ENCODE measurements around the gene PLD5.

PLD5 gene

GRCh38 chr1:242240691-242241090, 283.8 kb downstream of the PLD5 start:
- Histone ChIP-seq H3K36me3 (ENCODE audit: control insufficient read depth, insufficient read depth, low read length) (no peaks in the 10 kb centered on the region), H3K4me3 (ENCODE audit: low read depth, low read length) (no peak overlapping the region), H3K27ac (no peak overlapping the region), H3K4me1 (no peaks in the 10 kb centered on the region), H3K79me2 (no peaks in the 10 kb centered on the region), H3K9me3 (ENCODE audit: control insufficient read depth, low read length) (no peaks in the 10 kb centered on the region), H2AFZ (no peak overlapping the region), H3K9ac (no peak overlapping the region), H3K27me3 (ENCODE audit: control insufficient read depth, insufficient read depth, low read length) (no peaks in the 10 kb centered on the region), H3K4me2 (ENCODE audit: low read length) (no peak overlapping the region)
- TF ChIP-seq CTCF (IDR thresholded peaks at IDR 0.05) = no peak

- H3K27ac ChIP-seq = no peak overlapping the region
- no peak overlapping the region for H3K4me3 ChIP-seq (ENCODE audit: low read depth, low read length)
- H3K36me3 ChIP-seq (ENCODE audit: control insufficient read depth, insufficient read depth, low read length) = no peaks in the 10 kb centered on the region
- H3K9me3 ChIP-seq (ENCODE audit: control insufficient read depth, low read length) = no peaks in the 10 kb centered on the region
- TF ChIP-seq CTCF (IDR thresholded peaks at IDR 0.05) = no peak
- no peaks in the 10 kb centered on the region for H3K27me3 ChIP-seq (ENCODE audit: control insufficient read depth, insufficient read depth, low read length)
- no peak overlapping the region for H3K9ac ChIP-seq
- H3K4me1 ChIP-seq = no peaks in the 10 kb centered on the region
- H3K4me2 ChIP-seq (ENCODE audit: low read length) = no peak overlapping the region
- no peak overlapping the region for H2AFZ ChIP-seq
- H3K79me2 ChIP-seq = no peaks in the 10 kb centered on the region
Measured at GRCh38 chr1:242240077-242240476, 284.4 kb downstream of the PLD5 start.

GRCh38 chr1:242239398-242239797, 285.1 kb downstream of the PLD5 start:
- H2AFZ ChIP-seq = no peak overlapping the region
- no peaks in the 10 kb centered on the region for H3K79me2 ChIP-seq
- H3K4me1 ChIP-seq = no peaks in the 10 kb centered on the region
- no peak overlapping the region for H3K9ac ChIP-seq
- no peak overlapping the region for H3K4me2 ChIP-seq (ENCODE audit: low read length)
- no peaks in the 10 kb centered on the region for H3K9me3 ChIP-seq (ENCODE audit: control insufficient read depth, low read length)
- H3K4me3 ChIP-seq (ENCODE audit: low read depth, low read length) = no peak overlapping the region
- H3K36me3 ChIP-seq (ENCODE audit: control insufficient read depth, insufficient read depth, low read length) = no peaks in the 10 kb centered on the region
- TF ChIP-seq CTCF (IDR thresholded peaks at IDR 0.05) = no peak
- no peak overlapping the region for H3K27ac ChIP-seq
- no peaks in the 10 kb centered on the region for H3K27me3 ChIP-seq (ENCODE audit: control insufficient read depth, insufficient read depth, low read length)

GRCh38 chr1:242237051-242237450, 287.4 kb downstream of the PLD5 start:
- Histone ChIP-seq H3K4me3 (ENCODE audit: low read depth, low read length) (no peak overlapping the region), H3K79me2 (no peaks in the 10 kb centered on the region), H3K36me3 (ENCODE audit: control insufficient read depth, insufficient read depth, low read length) (no peaks in the 10 kb centered on the region), H3K27me3 (ENCODE audit: control insufficient read depth, insufficient read depth, low read length) (no peaks in the 10 kb centered on the region), H2AFZ (no peak overlapping the region), H3K27ac (no peak overlapping the region), H3K4me1 (no peaks in the 10 kb centered on the region), H3K9me3 (ENCODE audit: control insufficient read depth, low read length) (no peaks in the 10 kb centered on the region), H3K4me2 (ENCODE audit: low read length) (no peak overlapping the region), H3K9ac (no peak overlapping the region)
- no peak for TF ChIP-seq CTCF (IDR thresholded peaks at IDR 0.05)

GRCh38 chr1:242228991-242229390, 295.5 kb downstream of the PLD5 start:
- no peak for TF ChIP-seq CTCF (IDR thresholded peaks at IDR 0.05)
- H3K79me2 ChIP-seq = no peaks in the 10 kb centered on the region

More at GRCh38 chr1:242228991-242229390, 295.5 kb downstream of the PLD5 start:
- no peak overlapping the region for H3K9ac ChIP-seq
- H3K27ac ChIP-seq = no peak overlapping the region
- no peaks in the 10 kb centered on the region for H3K4me1 ChIP-seq
- no peak overlapping the region for H2AFZ ChIP-seq
- no peak overlapping the region for H3K4me2 ChIP-seq (ENCODE audit: low read length)
- no peak overlapping the region for H3K4me3 ChIP-seq (ENCODE audit: low read depth, low read length)
- no peaks in the 10 kb centered on the region for H3K36me3 ChIP-seq (ENCODE audit: control insufficient read depth, insufficient read depth, low read length)
- H3K27me3 ChIP-seq (ENCODE audit: control insufficient read depth, insufficient read depth, low read length) = no peaks in the 10 kb centered on the region
- H3K9me3 ChIP-seq (ENCODE audit: control insufficient read depth, low read length) = no peaks in the 10 kb centered on the region
